HG03135 (cell line): ENCODE data around the gene CAMTA1.
A peak's percentile ranks its signal among the peaks of the same experiment; 100 is the strongest.
"Not testable (repeated sequence)": the region's sequence is repeated elsewhere in the genome, so short reads cannot be mapped to it uniquely, and the experiment has no call there.

Source experiments
- ATAC-seq: cut with Tn5 transposase; IDR thresholded peaks from one replicate; pipeline ENCODE4 v1.9.1; 2021; ENCODE audit warnings: mild to moderate bottlenecking, moderate library complexity; ENCODE audit not compliant: unreplicated experiment

The CAMTA1 gene

DNA sequence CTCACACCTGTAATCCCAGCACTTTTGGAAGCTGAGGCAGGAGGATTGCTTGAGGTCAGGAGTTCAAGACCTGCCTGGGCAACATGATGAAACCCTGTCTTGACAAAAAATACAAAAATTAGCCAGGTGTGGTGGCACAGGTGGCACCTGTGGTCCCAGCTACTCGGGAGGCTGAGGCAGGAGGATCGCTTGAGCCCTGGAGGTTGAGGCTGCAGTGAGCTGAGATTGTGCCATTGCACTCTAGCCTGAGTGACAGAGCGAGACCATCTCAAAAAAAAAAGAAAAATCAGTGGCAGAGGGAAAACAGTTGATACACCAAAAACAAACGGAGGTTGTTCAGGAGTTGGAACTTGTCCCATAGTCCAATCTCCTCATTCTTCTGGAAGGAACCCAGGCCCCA lies 904.1 kb downstream of the CAMTA1 start:
- not testable (repeated sequence) for ATAC-seq

- no peak for ATAC-seq
Measured at GRCh38 chr1:7690076-7690475, 904.8 kb downstream of the CAMTA1 start.

GRCh38 chr1:7690496-7691182 lies 905.4 kb downstream of the CAMTA1 start:
- no peak for ATAC-seq

DNA sequence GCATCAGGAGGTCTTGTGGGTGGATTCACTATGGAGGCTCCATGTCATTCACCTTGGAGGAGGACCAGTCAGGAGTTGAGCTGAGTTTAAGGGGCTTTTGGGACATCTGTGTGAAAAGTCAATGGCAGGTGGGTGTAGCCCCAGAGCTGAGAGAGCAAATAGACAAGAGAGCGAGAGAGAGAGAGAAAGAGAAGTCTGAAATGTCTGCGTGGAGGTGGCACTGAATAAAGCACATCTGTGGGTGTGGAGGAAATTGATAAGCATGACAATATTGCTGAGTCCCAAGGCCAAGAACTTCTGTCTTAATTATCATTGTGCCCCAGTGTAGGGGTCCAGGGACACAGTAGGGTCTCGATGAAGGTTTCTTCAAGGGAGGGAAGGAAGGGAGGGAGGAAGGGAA lies 906.3 kb downstream of the CAMTA1 start:
- no peak for ATAC-seq

GRCh38 chr1:7692005-7692404 lies 906.8 kb downstream of the CAMTA1 start:
- no peak for ATAC-seq

DNA sequence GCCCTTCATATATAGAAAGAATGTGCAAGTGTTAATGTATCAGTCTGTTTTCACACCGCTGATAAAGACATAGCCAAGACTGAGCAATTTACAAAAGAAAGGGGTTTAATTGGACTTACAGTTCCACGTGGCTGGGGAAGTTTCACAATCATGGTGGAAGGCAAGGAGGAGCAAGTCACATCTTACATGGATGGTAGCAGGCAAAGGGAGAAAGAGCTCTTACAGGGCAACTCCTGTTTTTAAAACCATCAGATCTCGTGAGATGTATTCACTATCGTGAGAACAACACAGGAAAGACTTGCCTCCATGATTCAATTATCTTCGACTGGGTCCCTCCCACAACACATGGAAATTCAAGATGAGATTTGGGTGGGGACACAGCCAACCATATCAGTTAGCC lies 907.8 kb downstream of the CAMTA1 start:
- ATAC-seq: not testable (repeated sequence)

GRCh38 chr1:7693662-7694061 lies 908.4 kb downstream of the CAMTA1 start:
- no peak for ATAC-seq

- ATAC-seq: no peak
Measured at GRCh38 chr1:7694600-7695496, 909.6 kb downstream of the CAMTA1 start.

DNA sequence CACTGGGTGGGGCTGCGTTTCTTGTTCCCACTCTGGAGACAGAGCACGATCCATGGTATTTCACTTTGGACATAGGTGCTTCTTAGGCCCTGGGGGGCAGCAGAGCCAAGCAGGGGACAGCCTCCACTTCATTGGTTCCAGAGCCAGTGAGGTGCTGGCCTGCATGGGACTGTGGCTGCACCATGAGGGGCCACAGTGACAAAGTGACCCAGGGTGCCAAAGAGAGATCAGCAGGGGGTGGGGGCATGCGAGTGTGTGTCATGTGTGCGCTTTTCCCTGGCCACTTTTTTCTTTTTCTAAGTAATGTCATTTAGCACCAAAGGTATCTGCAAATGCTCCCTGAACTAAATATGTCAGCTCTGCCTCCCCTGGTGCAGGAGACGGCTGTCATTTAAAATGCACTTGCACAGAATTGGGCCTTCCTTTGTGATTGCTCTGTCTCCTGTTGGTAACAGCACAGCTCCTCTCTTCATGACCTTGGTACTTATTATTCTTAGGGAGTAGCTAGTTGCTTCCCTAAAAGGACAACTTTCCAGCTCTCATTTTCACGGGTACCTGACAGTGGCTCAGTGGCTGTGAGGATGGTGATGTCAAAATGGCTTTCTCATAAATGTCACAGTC lies 910.4 kb downstream of the CAMTA1 start:
- ATAC-seq: no peak

GRCh38 chr1:7698641-7699040 lies 913.4 kb downstream of the CAMTA1 start:
- ATAC-seq: no peak

DNA sequence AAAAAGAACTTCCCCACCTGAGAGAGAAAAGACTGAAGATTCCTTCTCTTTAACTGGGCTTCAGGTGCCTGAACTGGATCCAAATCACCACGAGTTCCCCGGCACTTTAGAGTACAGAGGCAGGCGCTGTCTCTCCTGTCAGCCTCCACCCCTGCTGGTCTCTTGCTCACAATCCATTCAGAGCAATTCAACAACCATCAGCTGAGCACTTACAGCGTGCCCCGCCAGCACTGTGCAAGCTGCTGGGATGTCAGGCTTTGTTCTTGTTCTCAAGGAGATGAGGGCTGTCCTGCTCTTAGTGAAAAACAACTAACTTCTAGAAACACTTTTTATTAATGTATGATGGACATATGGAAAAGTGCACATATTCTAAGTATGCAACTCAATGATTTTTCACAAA lies 917.1 kb downstream of the CAMTA1 start:
- ATAC-seq: no peak

- no peak for ATAC-seq
Measured at GRCh38 chr1:7703321-7704213, 918.3 kb downstream of the CAMTA1 start.

GRCh38 chr1:7704214-7705047 lies 919.2 kb downstream of the CAMTA1 start:
- ATAC-seq: peak; percentile 94

DNA sequence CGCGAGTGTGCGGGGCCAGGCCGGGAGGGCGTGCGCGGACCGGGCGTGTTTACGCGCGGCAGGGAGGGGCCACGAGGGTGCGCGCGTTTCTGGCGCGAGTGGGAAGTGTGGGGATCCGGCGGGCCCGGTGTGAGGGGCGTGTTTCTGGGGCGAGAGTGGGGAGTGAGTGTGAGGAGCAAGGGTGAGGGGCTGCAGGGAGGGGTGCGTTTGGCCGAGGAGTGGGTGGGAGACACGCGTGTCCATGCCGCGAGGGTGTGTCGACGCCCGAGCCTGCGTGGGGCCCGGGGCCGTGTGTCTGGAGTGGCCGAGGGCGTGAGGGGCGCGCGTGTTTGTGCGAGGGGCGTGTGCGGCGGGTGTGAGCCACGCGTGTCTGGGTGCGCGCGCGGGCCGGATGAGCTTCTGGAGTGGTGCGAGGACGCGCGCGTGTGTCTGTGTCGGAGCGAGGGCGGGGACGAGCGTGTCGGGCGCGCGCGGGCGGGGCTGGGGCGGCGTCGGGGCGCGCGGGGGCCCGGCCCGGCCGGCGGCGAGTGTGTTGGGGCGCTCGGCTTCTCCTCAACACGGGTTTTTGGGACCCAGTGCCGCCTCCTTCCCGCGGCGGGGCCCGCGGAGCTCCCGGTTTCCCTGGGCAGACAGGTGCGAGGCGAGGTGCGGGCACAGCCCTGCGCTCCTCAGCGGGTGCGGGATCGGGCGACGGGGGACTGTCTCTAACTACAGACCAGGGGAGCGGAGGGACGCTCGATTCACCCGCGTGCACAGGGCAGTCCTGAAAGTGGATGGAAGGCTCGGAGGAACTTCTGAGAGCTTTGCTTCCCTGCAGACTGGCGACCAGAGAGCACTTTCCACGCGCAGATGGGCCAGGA lies 920.0 kb downstream of the CAMTA1 start:
- ATAC-seq: no peak

DNA sequence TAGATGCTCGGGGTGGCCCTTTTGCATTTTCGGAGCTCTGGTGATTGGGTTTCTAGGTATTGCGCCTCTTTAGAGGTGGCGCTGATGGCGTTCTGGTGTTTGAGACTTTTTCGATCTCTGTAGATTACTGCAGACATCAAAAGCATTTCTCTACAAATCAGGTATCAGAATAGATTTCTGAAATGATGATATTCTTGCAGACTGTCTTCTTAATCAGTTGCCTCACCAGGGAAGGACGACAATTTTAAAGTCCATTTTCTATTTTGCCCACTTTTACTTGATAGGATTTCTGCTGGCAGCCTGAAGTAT lies 920.6 kb downstream of the CAMTA1 start:
- ATAC-seq: no peak

DNA sequence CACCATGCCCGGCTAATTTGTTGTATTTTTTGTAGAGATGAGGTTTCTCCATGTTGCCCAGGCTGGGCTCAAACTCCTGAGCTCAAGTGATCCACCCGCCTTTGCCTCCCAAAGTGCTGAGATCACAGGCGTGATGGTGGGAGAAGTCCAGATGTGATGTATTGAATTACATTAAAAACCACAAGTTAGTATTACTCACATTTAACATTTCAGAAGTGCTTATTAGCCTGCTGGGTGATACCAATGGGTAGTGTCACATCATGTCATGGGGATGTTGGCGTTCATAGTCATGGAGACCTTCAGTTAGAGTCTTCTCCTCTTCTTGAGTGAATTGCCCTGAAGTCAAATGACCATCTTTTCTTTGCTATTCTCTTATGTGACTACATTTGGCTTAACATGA lies 922.3 kb downstream of the CAMTA1 start:
- ATAC-seq: no peak

DNA sequence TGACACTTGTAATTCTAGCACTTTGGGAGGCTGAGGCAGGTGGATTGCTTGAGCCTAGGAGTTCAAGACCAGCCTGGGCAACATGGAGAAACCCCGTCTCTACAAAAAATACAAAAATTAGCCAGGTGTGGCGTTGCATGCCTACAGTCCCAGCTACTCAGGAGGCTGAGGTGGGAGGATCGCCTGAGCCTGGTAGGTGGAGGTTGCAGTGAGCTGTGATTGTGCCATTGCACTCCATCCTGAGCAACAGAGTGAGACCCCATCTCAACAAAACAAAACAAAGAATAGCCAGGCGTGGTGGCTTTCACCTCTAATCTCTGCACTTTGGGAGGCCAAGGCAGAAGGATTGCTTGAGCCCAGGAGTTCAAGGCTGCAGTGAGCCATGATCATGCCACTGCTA lies 922.8 kb downstream of the CAMTA1 start:
- not testable (repeated sequence) for ATAC-seq

DNA sequence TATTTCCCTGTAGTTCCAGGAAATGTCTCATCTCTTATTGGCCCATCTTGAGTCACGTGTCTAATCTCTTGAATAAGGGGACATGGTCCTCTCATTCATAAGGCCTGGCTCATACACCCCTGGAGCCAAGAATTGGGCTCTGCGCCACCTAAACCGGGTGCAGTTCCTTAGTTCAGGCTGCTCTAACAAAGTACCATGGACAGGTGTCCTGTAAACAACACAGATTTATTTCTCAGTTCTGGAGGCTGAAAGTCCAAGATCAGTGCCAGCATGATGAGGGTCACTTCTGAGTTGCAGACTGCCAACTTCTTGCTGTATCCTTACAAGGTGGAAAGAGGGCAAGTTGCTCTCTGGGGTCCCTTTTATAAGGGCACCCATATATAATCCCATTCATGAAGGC lies 925.6 kb downstream of the CAMTA1 start:
- no peak for ATAC-seq

GRCh38 chr1:7712731-7713323 lies 927.6 kb downstream of the CAMTA1 start:
- ATAC-seq: no peak
